Pancreas (tissue), 10 donors: ENCODE measurements around the gene IER3. TPM values are rescaled to one million over a fixed set of nuclear protein-coding genes. Genes with fewer than 3 reads are reported as not detected.

Experiments used
- ATAC-seq, 4 donors: fragments of 200-7000 bp; cut with Tn5 transposase; one replicate each; pipeline versions ENCODE4 v1.8.0 to v1.9.1; 2020; ENCODE audit warnings: mild to moderate bottlenecking in 4 of 4, moderate library complexity in 4 of 4
- DNase-seq, 6 donors: peaks; one replicate each; pipeline ENCODE4 v3.0.0-alpha.2; 2020
- FAIRE-seq: peaks from 2 replicates; lab custom pipeline; 2012; peaks lifted over from hg19 to GRCh38; lab: Jason Lieb, UNC
- H3K27ac ChIP-seq, 4 donors: fragments of 200-600 bp; sonication (generic); 1 replicate in 3 of 4; 2 replicates in 1 of 4; pipeline versions ENCODE4 v1.5.0 to v1.8.0; 2020
- H3K27me3 ChIP-seq, 4 donors: fragments of 200-600 bp; one replicate each; pipeline ENCODE4 v1.8.0; 2021
- H3K36me3 ChIP-seq, 3 donors: fragments of 200-600 bp; sonication (generic) in 1 of 3; one replicate each; pipeline versions ENCODE4 v1.5.0 to v1.8.0; 2020 to 2021
- H3K4me1 ChIP-seq, 3 donors: fragments of 200-600 bp; one replicate each; pipeline ENCODE4 v1.8.0; 2021
- H3K4me3 ChIP-seq, 4 donors: fragments of 200-600 bp; sonication (generic) in 2 of 4; one replicate each; pipeline versions ENCODE4 v1.5.0 to v1.8.0; 2020 to 2021
- H3K9me3 ChIP-seq, 4 donors: fragments of 200-600 bp; one replicate each; pipeline ENCODE4 v1.8.0; 2021
- CTCF ChIP-seq, 4 donors: fragments of 200-600 bp; sonication (generic) in 3 of 4; IDR thresholded peaks; one replicate each; pipeline versions ENCODE4 v1.5.0 to v1.8.0; 2021; ENCODE audit warnings: antibody characterized with exemption in 4 of 4
- WGBS, 2 donors: extraction: QIAGEN DNeasy Blood & Tissue Kit; methylation state at CpG; one replicate each; pipeline ENCODE4 v1.1.7; 2013; 5-methylcytosine and 5-hydroxymethylcytosine counted together
- intact Hi-C, 3 donors: fragments of 100-400 bp; cut with DNase I; formaldehyde crosslinking; loops; one replicate each; pipeline versions ENCODE4 v1.11.1 to v1.14.2; 2022
- polyA plus RNA-seq, 2 donors: library from polyadenylated mRNA; stranded (reverse); fragments of 200-250 nt; gene quantifications; one replicate each; pipeline ENCODE4 v1.2.3, GENCODE V29; 2013
- total RNA-seq, 6 donors: library from RNA; stranded (reverse); fragmentation: NEBNext Ultra II Directional in 4 of 6; extraction: Animal tissue kit (Norgen Biotek cat#: 25700) in 4 of 6; gene quantifications; one replicate each; pipeline versions ENCODE4 v1.2.1 to v1.2.4, GENCODE V29; 2021 to 2023
- donor health status: healthy with polysubstance abuse.
- donor health status: DM: no; HTN: no; CAD: no; lungs with moderate emphysema.
- donor health status: DM: no; HTN: no; CAD: no.
- donor health status: control.
- donor health status: control.
- donor health status: Bipolar disorder and iron deficiency.
- donor health status: DM: yes; HTN: yes; CAD: no.
- donor health status: DM: no; HTN: no; CAD: no.
- donor health status: DM: no; HTN: no; CAD: no.
- donor health status: DM: yes; HTN: yes; CAD: no.

The IER3 gene
- total and polyA plus RNA-seq, 8 donors, result 23.0 to 174 (median 48.8) TPM

- intact Hi-C loops, result no loop called here
- H3K4me1 ChIP-seq, result peaks cover 0 to 12% (median 5%) of the 10 kb centered on the region in 3 donors
- no peaks in the 10 kb centered on the region for H3K9me3 ChIP-seq
- no peak overlapping the region for H3K4me3 ChIP-seq
- no peak for FAIRE-seq
- H3K27ac ChIP-seq, result no peak overlapping the region
- no peak for ATAC-seq
- H3K36me3 ChIP-seq, result no peaks in the 10 kb centered on the region
- no peak for TF ChIP-seq CTCF (IDR thresholded peaks at IDR 0.05)
- H3K27me3 ChIP-seq, result no peaks in the 10 kb centered on the region
- WGBS, 2 donors, result 94 to 97% methylated on average over 4 of the region's 4 CpGs
- peak in 3 of 6 donors; percentile 3 to 24 (median 24) for DNase-seq
Observed at GRCh38 chr6:30703821-30704220, 40.5 kb downstream of the IER3 start.

DNA sequence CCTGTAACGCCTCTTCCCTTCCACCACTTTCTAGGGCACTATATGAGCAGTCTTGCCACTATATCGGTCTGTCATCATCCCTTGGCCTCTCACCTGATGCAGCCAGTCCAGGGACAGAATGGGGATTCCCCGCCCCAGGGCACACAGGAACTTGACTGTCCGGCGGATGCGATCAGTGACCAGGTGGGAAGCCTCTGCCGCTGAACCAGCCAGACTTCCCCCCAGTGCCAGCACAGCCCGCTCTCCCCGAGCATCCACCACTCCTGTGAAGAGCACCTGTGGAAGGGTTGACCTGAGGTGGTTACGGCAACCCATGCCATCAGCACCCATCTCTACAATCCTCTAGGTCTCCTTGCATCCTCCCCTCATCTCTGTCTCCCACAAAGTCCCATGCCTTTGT is 41.3 kb downstream of the IER3 start:
- no peak for FAIRE-seq
- Histone ChIP-seq H3K4me3 (no peak overlapping the region), H3K36me3 (no peaks in the 10 kb centered on the region), H3K4me1 (peaks cover 0 to 11% (median 5%) of the 10 kb centered on the region in 3 donors), H3K9me3 (no peaks in the 10 kb centered on the region), H3K27ac (no peak overlapping the region), H3K27me3 (no peaks in the 10 kb centered on the region)
- peak in 3 of 6 donors; percentile 9 to 59 (median 47) for DNase-seq
- no peak for TF ChIP-seq CTCF (IDR thresholded peaks at IDR 0.05)
- intact Hi-C loops, result no loop called here
- 94 to 96% methylated on average over 10 of the region's 10 CpGs for WGBS, 2 donors
- no peak for ATAC-seq

DNA sequence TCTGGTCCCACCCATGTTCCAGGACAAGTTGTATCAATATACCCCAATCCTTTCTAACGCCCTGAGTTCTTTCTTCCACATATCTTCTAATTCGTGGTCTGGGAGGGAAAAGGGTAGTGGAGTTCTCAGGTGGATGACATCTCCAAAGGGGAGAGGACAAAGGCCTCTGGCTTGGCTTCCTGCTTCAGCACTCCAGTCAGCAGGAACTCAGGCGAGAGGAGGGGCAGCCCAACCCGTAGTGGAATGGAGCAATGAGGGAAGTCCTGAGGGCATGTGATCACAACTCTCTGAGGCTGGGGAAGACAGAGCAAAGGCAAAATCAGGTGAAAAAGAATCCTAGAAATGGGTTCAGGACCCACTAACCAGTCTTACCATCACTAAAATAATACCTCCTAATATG is 44.0 kb downstream of the IER3 start:
- no peaks in the 10 kb centered on the region for H3K9me3 ChIP-seq
- ATAC-seq (peak in 2 of 4 donors; percentile 60 to 71), DNase-seq (peak in 2 of 6 donors; percentile 10 to 13), FAIRE-seq (no peak)
- intact Hi-C loops, result no loop called here
- no peaks in the 10 kb centered on the region for H3K4me1 ChIP-seq
- no peak overlapping the region for H3K4me3 ChIP-seq
- 70 to 73% methylated on average over 4 of the region's 4 CpGs for WGBS, 2 donors
- H3K27ac ChIP-seq, result no peak overlapping the region
- H3K27me3 ChIP-seq, result no peaks in the 10 kb centered on the region
- TF ChIP-seq CTCF (IDR thresholded peaks at IDR 0.05), result no peak
- no peaks in the 10 kb centered on the region for H3K36me3 ChIP-seq

DNA sequence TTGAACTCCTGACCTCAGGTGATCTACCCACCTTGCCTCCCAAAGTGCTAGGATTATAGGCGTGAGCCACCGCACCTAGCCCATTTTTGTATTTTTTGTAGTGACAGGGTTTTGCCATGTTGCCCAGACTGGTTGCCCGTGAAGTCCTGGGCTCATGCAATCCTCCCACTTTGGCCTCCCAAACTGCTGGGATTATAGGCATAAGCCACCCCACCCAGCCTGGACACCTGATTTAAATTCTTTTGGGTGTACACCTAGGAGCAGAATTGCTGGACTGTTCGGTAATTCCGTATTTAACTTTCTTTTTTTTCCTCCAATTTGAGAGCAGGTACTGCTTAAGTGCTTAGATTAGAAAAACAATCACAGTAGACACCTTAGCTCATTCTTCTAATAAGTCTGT is 47.9 kb downstream of the IER3 start:
- intact Hi-C loops, result no loop called here
- ATAC-seq, result no peak
- WGBS, 2 donors, result 93 to 94% methylated on average over 5 of the region's 5 CpGs
- no peak for TF ChIP-seq CTCF (IDR thresholded peaks at IDR 0.05)
- Histone ChIP-seq H3K36me3 (no peaks in the 10 kb centered on the region), H3K4me1 (peaks cover 0 to 7% (median 1%) of the 10 kb centered on the region in 3 donors), H3K4me3 (no peak overlapping the region), H3K27ac (peak overlapping the region in 1 of 4 donors; percentile 29), H3K27me3 (no peaks in the 10 kb centered on the region), H3K9me3 (no peaks in the 10 kb centered on the region)
- DNase-seq, result peak in 1 of 6 donors; percentile 4
- no peak for FAIRE-seq

Other genes with a start within 250 kb of the IER3 start
- gene GNL1, start 188.1 kb downstream of the IER3 start, total RNA-seq, result 10 to 100 TPM; 32.3 to 51.0 (median 38.1) TPM
- gene GNL1, start 188.1 kb downstream of the IER3 start, polyA plus RNA-seq, result 10 to 100 TPM; 47.8 to 86.6 TPM
- 1 to 10 TPM; 2.2 to 4.7 (median 3.1) TPM for gene PRR3, start 187.3 kb downstream of the IER3 start, total RNA-seq
- 1 to 10 TPM; 6.5 to 8.7 TPM for gene PRR3, start 187.3 kb downstream of the IER3 start, polyA plus RNA-seq
- 10 to 100 TPM; 17.4 to 30.7 (median 24.9) TPM for gene ABCF1, start 173.1 kb downstream of the IER3 start, total RNA-seq
- 10 to 100 TPM; 21.6 to 24.9 TPM for gene ABCF1, start 173.1 kb downstream of the IER3 start, polyA plus RNA-seq
- 10 to 100 TPM; 34.8 to 57.9 (median 43.0) TPM for gene PPP1R10, start 127.3 kb downstream of the IER3 start, total RNA-seq
- 10 to 100 TPM; 25.1 to 34.3 TPM for gene PPP1R10, start 127.3 kb downstream of the IER3 start, polyA plus RNA-seq
- gene MRPS18B, start 126.7 kb downstream of the IER3 start, total RNA-seq, result 10 to 100 TPM; 24.5 to 39.5 (median 29.1) TPM
- 10 to 100 TPM; 22.9 to 41.1 TPM for gene MRPS18B, start 126.7 kb downstream of the IER3 start, polyA plus RNA-seq
- 1 to 10 TPM; 2.1 to 6.8 (median 2.9) TPM for gene ATAT1, start 117.7 kb downstream of the IER3 start, total RNA-seq
- 1 to 10 TPM; 6.8 to 9.1 TPM for gene ATAT1, start 117.7 kb downstream of the IER3 start, polyA plus RNA-seq
- gene C6orf136, start 97.4 kb downstream of the IER3 start, total RNA-seq, result 10 to 100 TPM in 3 of 6 donors, 1 to 10 TPM in 3; 7.9 to 12.9 (median 9.9) TPM
- gene C6orf136, start 97.4 kb downstream of the IER3 start, polyA plus RNA-seq, result 10 to 100 TPM; 33.9 to 57.1 TPM
- 10 to 100 TPM; 10.9 to 16.2 (median 13.0) TPM for gene DHX16, start 71.5 kb downstream of the IER3 start, total RNA-seq
- gene DHX16, start 71.5 kb downstream of the IER3 start, polyA plus RNA-seq, result 10 to 100 TPM; 41.1 to 44.4 TPM
- 10 to 100 TPM in 2 of 6 donors, 1 to 10 TPM in 4; 5.3 to 27.2 (median 7.8) TPM for gene PPP1R18, start 57.9 kb downstream of the IER3 start, total RNA-seq
- gene PPP1R18, start 57.9 kb downstream of the IER3 start, polyA plus RNA-seq, result 10 to 100 TPM; 25.8 to 27.1 TPM
- gene NRM, start 53.6 kb downstream of the IER3 start, total RNA-seq, result 1 to 10 TPM; 3.3 to 7.9 (median 4.6) TPM
- gene NRM, start 53.6 kb downstream of the IER3 start, polyA plus RNA-seq, result 10 to 100 TPM; 18.2 to 23.6 TPM
- gene MDC1, start 27.3 kb downstream of the IER3 start, total RNA-seq, result 10 to 100 TPM; 12.3 to 18.7 (median 13.5) TPM
- 10 to 100 TPM; 18.9 to 28.0 TPM for gene MDC1, start 27.3 kb downstream of the IER3 start, polyA plus RNA-seq
- gene TUBB, start 24.2 kb downstream of the IER3 start, total RNA-seq, result 100 to 1,000 TPM in 4 of 6 donors, 10 to 100 TPM in 2; 66.1 to 171 (median 116) TPM
- gene TUBB, start 24.2 kb downstream of the IER3 start, polyA plus RNA-seq, result 100 to 1,000 TPM in 1 of 2 donors, 10 to 100 TPM in 1; 67.9 to 111 TPM
- 10 to 100 TPM; 45.7 to 92.2 (median 51.3) TPM for gene FLOT1, start 1.9 kb downstream of the IER3 start, total RNA-seq
- 100 to 1,000 TPM; 123 to 151 TPM for gene FLOT1, start 1.9 kb downstream of the IER3 start, polyA plus RNA-seq
- 100 to 1,000 TPM in 4 of 6 donors, 10 to 100 TPM in 2; 92.7 to 160 (median 118) TPM for gene DDR1, start 140.0 kb upstream of the IER3 start, total RNA-seq
- 100 to 1,000 TPM; 103 to 149 TPM for gene DDR1, start 140.0 kb upstream of the IER3 start, polyA plus RNA-seq
- gene GTF2H4, start 163.7 kb upstream of the IER3 start, total RNA-seq, result 10 to 100 TPM in 5 of 6 donors, 1 to 10 TPM in 1; 9.4 to 23.2 (median 13.0) TPM
- 10 to 100 TPM; 34.6 to 45.8 TPM for gene GTF2H4, start 163.7 kb upstream of the IER3 start, polyA plus RNA-seq
- 10 to 100 TPM; 11.3 to 25.8 (median 17.1) TPM for gene VARS2, start 169.7 kb upstream of the IER3 start, total RNA-seq
- 10 to 100 TPM; 40.4 to 40.6 TPM for gene VARS2, start 169.7 kb upstream of the IER3 start, polyA plus RNA-seq
- 1 to 10 TPM in 5 of 6 donors, under 1 TPM in 1; 0.83 to 6.6 (median 2.1) TPM for gene SFTA2, start 187.6 kb upstream of the IER3 start, total RNA-seq
- gene SFTA2, start 187.6 kb upstream of the IER3 start, polyA plus RNA-seq, result 10 to 100 TPM; 14.4 to 22.9 TPM
- gene MUCL3, start 196.4 kb upstream of the IER3 start, total RNA-seq, result 1 to 10 TPM in 1 of 6 donors, under 1 TPM in 1, not detected in 4; 0.09 to 5.6 TPM
- 1 to 10 TPM in 1 of 2 donors, under 1 TPM in 1; 0.04 to 1.2 TPM for gene MUCL3, start 196.4 kb upstream of the IER3 start, polyA plus RNA-seq
- gene MUC21, start 239.2 kb upstream of the IER3 start, total RNA-seq, result not detected
- gene MUC21, start 239.2 kb upstream of the IER3 start, polyA plus RNA-seq, result under 1 TPM; 0.07 to 0.23 TPM